DMS79 treated with DMSO at 0.1 percent for 48 hours (cell line): Measurements from ENCODE around the gene CEP112.
A peak's percentile ranks its signal among the peaks of the same experiment; 100 is the strongest.

Experiments
- DNase-seq: peaks from one replicate; lab custom pipeline; 2025; lab: John Stamatoyannopoulos, UW

CEP112 gene

DNA sequence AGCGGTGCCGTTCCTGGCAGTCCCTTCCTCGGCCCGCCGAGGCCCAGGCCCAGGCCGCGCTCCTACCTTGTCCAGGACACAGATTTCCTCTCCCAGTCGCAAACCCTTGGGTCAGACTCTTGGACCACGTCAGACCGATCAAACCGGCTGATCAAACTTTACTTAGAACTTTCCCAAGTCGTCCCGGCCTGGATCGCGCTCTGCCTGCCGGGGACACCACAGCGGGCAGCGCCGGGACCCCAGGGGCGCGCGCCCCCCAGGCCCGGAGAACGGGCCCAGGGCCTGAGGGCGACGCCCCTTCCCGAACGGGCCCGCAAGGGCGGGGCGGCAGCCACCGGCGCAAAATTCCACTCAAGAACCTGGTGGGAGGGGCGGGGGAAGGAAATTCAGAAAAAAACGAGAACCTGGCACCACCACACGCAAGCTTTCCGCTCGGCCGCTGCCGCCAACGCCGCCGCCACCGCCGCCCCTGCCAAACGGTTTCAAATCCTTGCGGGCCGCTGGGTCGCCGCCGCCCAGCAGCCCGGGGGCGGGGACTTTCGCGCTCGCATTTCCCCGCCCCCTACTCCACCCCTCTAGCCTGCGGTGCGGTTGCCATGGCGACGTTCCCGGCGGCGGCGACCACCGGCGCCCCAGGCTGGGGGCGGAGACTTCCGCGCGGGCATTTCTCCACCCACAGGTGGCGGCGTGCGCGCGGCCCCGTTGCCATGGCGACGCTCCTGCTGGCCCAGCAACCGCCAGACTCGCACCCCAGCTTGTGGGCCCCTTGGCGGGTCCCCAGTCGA is at the start of gene CEP112:
TSS of gene CEP112 (minus strand) at position 541 of the 785 bp plus-strand sequence.
- peak; percentile 55 for DNase-seq

DNA sequence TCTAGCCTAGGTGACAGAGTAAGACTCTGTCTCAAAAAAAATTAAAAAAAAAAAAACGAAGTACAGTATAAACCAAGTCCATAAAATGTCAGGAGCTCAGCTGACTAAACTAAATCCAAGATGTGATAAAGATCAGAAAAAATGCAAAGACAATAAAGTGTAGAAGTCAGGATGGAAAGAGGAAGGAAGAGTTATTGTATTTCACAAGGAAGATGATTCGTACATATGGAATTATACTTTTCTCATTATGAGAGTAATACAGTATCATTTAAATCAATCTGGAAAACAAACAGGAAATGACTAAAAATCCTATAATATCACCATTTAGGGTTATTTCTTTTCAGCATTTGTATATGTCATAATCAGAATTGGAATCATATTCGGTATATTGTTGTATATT is 48.7 kb upstream of the CEP112 start:
- no peak for DNase-seq

DNA sequence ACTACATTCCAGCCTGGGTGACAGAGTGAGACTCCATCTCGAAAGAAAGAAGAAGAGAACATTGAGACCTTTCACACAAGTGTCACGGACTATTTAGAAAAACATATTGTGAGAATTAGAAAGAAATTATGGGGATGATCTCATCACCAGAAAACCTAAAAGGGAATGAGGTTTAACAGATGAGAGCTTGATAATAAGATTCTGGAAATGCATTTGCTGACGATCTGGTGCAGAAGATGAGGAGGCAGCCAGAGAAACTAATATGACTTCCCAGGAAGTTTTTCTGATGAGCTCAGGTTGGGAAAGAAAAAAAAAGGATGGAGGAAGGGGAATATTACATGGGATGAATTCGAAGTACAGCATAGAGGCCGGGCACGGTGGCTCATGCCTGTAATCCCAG is 48.1 kb upstream of the CEP112 start:
- no peak for DNase-seq

DNA sequence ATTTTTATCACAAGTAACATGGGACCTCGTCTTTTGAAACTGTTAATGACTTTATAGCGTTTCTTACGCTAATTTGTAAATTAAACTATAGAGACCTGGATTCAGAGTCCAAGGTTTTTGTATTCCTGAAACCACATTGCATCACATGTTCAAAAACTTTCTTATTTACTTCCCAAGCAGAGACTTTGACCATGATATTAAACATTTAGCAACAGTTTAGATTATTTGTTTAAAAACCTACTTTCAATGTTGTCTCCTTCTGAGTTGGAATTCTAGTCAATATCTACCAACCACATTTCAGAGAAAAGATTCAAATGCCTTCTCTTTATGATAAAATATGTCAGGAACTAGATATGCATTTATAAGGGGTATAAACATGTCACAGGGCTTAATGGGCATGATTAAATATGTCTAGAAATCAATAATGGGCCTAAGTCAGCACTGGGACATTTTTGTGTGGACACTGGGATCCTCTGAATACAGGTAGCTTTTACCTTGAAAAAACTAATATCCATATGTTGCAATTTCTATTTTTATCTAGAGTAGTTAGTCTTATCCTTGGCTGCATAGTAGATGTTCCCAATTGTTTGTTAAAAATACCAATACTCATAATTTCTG is 43.6 kb upstream of the CEP112 start:
- DNase-seq: no peak

DNA sequence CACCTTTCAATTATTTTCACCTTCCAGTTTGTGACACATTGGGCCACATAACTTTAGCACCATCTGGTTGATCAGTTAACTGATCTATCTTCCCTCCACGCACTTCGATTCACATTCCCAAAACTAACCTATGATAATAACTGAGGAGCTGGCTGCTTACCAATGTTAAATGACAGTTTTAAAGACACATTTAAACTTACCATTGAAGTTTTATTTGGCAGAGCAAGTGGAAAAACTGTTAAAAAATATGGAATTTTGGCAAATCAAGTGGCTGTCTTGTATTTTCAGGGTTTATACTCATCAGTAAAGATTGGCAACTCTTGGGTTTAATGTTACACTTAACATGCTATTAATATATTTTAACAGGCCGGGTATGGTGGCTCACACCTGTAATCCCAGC is 42.7 kb upstream of the CEP112 start:
- no peak for DNase-seq

DNA sequence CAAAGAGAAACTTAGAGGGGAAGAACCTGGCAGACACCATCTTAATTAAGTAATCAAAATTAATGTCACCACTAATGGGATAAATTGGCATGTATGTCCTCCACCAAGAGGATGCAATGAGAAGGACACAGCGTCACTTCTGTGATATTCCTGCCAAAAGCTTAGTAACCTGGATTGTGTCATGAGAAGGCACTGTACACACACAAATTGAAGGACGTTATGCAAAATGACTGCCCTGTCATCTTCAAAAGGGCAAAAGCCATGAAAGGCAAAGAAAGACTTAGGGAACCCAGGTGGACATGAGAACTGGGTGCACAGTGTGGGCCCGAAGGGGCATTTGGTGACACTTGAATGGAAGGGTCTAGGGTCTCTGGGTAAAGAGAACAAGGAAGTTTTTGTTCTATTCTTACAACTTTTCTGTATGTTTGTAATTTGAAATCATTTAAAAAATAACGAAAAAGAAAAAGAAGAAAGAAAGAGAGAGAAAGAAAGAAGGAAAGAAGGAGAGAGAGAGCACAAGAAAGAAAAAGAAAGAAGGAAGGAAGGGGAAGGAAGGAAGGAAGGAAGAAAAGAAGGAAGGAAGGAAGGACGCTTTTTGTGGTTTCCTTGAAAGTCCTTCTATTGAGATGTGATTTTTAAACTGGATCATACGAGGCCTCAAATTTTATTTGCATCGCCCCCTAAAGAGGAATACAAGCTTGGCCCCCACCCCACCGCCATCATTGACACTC is 41.3 kb upstream of the CEP112 start:
- DNase-seq: no peak

DNA sequence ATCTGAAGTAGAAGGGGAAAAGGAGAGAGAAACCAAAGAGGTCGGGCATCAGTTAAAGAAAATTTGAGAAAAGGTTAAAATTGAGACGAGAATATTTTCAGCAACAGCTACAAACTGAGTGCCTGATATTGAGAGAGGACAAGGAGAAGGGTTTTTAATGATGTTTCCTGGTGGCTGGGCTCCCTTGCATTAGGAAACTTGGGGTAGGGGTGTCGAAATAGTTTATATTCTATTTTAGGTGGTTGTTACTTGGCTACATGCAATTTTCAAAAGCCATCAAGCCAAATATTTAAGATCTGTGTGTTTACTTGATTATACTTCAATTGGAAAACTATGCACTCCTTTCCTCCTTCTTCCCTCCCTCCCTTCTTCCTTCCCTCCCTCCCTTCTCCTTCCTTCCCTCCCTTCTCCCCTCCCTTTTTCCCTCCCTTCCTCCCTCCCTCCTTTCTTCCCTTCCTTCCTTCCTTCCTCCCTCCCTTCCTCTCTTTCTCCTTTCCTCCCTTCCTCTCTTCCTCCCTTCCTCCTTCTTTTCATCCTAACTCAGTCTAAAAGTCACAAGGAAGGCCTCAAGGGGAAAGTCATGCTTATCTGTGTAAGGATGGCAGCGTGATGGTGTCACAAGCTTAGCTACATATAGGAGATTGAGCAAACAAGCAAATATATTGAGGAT is 39.1 kb upstream of the CEP112 start:
- no peak for DNase-seq

DNA sequence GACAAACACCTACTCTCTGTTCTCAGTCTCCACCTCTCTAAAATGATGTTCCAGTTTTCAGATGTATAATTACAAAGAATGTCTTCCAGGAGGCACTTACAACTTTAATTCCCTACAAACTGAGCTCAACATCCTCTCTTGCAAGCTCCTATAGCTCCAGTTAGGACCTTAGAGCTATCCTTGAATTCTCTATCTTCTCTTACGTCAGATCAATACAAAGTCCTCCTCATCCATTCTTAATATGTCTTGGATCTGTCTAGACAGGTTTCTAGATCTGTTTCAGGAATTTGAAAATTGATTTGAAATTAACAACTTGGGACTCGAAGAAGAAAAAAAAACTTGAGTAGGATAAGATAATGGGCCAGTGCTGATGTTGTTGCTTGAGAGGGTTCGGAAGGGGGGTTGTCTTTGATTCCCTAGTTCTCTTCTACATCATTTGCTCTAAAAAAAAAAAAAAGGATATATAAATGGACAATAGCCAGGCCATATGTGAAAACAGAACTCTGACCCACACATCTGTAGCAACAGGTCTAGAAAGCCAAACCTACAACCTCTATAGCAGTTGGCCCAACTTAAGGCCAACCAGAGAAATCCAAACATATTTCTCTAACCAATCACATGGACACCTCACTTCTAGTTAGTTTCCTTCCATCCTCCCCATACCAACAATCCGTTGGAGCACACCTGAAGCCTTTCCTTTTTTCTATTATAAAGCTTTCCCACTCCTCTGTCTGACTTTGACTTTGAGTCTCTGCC is 38.0 kb upstream of the CEP112 start:
- no peak for DNase-seq

DNA sequence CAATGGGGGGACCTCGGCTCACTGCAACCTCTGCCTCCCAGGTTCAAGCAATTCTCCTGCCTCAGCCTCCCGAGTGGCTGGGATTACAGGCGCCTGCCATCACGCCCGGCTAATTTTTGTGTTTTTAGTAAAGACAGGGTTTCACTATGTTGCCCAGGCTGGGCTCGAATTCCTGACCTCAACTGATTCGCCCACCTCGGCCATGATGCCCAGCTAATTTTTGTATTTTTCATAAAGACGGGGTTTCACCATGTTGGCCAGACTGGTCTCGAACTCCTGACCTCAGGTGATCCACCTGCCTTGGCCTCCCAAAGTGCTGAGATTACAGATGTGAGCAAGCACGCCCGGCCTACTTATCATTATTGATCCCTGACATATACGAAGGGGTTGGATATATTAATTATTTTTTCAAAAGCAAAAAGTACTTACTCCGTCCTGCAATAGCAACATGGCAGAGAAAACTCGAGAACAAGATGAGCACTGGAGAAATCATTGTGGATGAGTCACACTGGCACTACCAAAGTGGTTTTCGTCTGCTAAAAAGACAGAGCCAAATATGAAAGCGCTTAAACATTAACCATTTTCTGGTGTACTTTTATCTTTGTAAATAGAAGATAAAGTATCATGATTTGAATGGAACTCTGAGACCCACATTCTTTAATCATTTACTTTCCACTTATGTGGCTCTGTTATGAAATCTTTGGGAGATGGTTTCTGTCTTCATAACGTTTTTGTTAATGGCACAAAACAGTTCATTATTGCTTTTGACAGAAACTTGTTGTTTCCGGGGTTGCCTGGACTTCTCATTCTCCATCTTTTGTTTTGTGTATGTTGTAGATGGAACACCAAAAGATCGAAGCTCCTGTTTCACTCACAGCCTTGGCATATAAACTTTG is 37.2 kb upstream of the CEP112 start, which contains the start of gene APOH:
TSS of gene APOH (minus strand) at position 529 of the 896 bp plus-strand sequence. CDS start at position 493, 36 bp downstream.
- no peak for DNase-seq

DNA sequence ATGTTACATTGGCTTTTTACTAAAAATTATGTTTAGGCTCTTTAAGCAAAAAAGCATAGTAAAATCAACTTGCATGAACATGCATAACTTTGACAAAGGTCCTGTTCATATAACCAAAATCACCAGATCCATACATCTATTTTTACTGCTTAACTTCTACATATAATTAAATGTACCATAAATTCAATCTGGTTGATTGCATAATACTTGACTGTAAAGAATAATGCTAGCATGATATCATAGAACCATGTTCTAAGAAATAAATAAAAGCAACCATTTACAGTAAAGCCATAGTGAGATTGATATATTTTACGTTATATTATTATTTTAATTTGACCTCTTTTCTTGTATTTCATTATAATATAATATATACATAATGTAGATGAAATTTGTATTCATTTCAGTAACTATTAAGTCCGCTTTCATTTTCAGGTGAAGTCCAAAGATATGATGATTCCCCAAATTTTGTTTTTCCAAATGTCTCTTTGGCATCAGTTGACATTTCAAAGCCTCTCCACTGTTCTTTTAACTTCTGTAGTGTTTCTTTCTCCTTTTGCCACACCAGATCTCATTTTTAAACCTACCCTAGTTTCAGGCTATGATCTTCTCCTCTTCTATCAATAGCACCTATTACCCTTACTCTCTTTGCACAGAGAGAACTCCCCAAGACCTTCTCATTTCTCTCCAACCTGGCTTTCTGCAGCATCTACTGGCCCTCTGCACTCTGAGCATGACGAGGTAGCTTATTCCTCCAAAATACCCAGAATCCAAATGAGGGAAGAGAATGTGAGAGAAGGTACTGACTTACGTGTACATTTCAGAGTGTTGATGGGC is 35.5 kb upstream of the CEP112 start:
- no peak for DNase-seq

DNA sequence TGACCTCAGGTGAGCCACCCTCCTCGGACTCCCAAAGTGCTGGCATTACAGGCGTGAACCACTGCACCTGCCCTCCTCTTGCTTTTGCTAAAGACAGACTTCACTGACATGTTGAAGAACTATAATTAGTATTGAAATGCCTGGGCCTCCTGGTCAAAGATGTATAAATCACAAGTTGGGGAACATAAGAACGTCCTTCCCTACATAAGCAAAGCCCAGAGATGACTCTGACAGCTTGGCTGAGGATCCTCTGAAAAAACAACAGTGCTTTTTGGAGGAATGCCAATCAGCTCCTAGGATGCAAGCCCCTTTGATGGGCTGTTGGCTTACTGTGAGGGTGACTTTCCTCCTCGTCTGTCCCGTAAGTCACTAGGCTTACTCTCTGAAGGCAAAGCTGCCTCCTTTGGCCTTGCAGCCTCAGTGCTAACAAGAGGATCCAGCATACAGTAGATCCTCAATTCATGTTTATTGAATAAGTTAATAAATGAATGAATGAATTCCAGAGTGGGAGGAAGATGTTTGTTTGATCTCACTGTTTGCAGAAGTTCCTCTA is 30.9 kb upstream of the CEP112 start:
- DNase-seq: no peak

DNA sequence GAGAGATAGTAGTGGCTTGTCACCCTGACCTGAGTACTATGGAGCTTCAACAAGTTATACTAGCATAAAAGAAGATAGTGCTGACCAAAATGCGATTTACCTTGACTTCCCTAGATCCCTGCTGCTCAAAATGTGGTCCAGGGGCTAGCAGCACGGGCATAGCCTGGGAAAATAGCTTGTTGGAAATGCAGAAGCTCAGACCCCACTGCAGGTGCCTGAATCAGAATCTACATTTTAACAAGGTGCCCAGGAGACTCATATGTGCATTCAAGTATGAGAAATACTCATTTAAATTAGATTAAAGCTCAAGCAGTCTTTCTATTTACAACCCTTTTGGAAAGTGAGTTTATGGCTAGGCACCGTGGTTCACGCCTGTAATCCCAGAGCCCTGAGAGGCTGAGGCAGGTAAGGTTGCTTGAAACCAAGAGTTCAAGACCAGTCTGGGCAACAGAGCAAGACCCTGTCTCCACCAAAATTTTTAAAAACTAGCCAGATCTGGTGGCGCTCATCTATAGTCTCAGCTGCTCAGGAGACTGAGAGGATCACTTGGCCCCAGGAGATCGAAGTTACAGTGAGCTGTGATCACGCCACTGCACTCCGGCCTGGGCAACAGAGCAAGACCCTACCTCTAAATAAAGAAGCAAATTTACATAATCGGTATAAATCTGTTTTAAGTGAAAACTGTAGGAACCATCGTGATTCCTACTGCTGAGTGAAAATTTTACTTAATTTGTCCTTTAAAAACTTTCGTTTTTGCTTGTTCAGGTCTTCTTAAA is 30.0 kb upstream of the CEP112 start:
- DNase-seq: no peak

DNA sequence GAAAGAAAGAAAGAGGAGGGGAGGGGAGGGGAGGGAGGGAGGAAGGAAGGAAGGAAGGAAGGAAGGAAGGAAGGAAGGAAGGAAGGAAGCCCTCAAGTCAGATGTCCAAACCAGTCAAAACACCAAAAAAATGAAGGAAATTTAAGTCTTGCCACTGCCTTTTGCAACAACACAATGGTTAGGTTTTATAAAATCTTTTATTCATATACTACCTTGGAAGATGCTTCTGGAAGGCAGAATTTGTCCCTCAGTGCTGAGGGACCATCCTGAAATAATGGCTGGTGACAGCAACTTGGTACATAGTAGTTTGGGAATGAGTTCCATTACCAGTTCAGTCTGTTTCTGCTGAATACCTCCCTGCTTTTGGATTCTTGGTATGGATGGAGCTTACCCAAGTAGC is 29.4 kb upstream of the CEP112 start:
- DNase-seq: no peak

DNA sequence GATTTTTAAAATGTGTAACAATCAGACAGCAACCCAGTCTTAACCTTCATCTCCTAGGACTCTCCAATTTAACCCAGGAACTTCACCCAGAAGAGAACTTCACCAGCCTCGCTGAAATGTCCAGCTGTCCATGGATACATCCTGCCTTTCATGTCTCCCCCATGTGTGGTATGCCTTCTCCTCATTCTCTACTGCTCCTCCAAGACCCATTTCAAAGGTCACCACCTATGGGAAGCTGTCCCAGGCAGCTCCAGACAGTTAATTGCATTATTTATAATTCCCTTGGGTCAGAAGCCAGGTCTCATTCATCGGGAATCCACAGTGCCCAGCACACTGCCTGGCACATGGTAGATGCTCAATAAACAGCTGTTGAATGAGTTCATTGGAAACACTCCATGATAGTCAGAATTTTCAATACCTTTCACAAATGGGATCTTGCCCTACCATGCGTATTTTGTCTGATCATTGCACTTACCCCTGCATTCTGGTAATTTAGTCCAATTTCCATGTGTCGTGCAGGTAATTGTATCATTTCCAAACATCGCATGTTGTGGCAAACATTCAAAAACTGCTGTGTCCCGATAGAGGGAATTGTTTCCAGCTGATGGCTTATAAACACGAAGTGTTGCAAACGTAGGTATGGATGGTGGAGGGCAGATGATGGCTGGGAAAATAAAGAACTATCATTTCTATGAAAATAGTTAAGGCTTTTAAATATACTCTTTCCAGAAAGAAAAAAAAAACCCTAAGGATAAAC is 28.3 kb upstream of the CEP112 start:
- DNase-seq: no peak

DNA sequence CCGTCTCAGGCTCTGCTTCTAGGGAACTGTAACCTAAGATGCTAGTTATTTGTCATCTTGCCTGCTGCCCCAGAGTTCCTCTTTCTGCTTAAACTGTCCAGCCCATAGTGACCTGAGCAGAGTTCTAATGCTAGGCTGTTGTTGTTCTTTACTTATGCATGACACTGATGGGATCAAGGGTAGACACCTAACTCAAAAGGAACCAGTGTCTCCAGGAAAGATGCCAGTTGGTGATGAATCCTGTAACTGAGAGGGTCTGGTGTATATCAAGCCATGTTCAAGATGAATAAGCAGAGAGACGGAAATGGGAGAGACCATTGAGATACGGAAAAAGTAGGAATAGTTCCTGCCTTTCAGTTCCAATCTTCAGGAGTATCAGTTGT is 23.6 kb upstream of the CEP112 start:
- no peak for DNase-seq

DNA sequence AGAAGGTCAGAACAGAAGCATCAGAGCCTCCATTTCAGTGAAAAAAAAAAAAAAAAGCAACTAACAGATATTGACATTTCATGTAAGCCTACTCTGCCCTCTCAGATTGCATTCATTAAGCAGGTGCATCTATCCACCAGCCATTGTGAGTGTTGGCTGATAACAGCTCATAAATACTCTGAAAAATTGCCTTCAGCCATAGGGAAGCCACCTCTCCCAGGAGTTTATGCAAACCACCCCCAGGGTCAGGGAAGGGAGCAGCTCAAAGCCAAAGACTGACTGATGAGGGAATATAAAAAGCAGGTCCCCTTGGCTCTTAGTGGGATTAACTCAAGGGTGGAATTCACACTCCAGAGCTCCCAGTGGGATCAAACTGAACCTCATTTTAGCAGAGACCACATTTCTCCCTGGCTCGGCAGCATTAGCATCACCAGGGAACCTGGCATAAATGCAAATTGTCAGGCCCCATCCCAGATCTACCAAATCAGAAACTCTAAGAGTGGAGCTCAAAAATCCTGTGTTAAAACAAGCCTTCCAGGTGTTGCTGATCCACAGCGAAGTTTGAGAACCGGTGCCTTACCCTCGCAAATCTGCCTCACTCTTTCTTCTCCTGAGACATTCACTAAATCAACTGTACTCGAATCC is 23.1 kb upstream of the CEP112 start:
- DNase-seq: peak; percentile 26

DNA sequence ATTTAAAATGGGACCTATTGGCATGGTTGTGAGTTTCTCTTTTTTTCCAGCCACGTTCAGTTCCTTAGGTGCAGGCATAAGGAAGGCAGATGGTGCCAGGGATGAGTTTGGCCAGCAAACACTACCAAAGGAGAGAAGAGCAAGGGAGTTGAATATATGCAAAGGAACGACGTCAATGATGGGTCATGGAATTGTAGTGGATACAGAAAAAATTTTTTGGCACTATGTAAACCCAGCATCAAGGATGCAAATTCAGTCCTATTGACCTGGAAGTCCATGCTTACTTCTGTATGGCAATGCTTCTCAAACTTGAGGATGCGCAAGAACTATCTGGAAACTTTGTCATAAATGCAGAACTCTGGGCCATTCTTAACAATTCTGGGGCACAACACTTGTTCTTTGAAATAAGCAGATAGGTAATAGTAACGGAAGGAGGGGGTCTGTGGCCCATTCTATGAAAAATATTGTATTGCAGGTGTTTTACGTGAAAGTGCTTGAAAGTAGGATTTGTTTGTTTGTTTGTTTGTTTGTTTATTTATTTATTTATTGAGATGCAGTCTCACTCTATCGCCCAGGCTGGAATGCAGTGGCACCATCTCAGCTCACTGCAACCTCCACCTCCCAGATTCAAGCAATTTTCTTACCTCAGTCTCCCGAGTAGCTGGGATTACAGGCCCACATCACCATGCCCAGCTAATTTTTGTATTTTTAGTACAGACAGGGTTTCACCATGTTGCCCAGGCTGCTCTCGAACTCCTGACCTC is 19.3 kb upstream of the CEP112 start:
- DNase-seq: no peak
